ENCODE measurements around the gene LOXHD1. TPM values are rescaled to one million over a fixed set of nuclear protein-coding genes. Genes with fewer than 3 reads are reported as not detected.

LOXHD1 gene
- total RNA-seq, 1 donor from 2014 or later = not detected

DNA sequence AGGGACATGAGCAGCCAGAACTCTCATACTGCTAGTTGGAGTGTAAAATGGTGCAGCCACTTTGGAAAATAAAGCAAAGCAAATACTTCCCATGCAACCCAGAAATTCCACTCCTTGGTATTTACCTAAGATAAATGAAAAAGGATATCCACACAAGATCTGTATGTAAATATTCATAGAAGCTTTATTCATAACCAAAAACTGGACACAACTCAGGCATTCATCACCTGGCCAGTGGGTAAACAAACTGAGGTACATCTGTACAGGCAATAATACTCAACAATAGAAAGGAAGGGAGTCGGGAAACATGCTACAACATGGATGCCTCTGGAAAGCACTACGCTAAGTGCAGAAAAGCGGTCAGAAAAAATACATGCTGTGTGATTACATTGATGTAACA, 2.5 kb upstream of the LOXHD1 start:
- DNase-seq (ENCODE audit: low read depth) = no peak

DNA sequence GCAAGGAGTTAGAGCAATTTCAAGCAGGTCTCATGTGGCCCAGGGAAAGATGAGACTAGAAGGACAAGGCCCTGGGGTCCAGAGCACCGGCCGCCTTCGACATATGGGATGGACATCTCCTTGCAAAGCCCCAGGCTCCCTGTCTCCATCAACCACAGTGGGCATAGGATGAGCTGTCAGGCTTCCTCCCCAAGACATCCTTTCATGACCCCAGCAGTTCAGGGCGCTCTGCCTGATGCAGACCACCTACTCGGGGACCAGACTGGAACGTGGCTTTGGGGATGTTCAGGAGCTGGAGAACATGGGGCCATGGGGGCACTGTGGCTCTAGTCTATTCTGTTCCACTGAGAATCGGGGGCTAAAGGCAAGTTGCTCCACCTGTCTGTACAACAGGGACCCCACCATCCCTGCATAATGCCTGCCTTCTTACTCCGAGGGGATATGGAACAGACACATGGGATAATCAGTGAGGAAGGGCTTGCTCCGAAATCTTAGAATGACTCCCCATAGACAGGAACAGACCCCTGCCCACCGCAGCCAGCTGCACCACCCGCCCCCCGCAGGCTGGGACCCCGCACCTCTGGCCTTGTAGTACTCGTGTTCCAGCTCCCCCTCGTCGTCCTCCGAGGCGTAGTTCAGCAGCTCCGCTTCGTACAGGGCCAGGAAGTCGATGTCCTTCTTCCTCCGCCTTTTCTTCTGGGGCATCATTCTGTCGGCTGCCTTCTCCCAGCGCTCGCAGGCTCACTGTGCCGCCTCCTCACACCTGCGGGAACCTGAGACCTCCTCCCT, 500 bp downstream of the LOXHD1 start:
- DNase-seq (ENCODE audit: low read depth) = no peak
- H3K4me3 ChIP-seq (ENCODE audit: low read depth, low read length) = no peak overlapping the region
- TF ChIP-seq, protein P1, sequence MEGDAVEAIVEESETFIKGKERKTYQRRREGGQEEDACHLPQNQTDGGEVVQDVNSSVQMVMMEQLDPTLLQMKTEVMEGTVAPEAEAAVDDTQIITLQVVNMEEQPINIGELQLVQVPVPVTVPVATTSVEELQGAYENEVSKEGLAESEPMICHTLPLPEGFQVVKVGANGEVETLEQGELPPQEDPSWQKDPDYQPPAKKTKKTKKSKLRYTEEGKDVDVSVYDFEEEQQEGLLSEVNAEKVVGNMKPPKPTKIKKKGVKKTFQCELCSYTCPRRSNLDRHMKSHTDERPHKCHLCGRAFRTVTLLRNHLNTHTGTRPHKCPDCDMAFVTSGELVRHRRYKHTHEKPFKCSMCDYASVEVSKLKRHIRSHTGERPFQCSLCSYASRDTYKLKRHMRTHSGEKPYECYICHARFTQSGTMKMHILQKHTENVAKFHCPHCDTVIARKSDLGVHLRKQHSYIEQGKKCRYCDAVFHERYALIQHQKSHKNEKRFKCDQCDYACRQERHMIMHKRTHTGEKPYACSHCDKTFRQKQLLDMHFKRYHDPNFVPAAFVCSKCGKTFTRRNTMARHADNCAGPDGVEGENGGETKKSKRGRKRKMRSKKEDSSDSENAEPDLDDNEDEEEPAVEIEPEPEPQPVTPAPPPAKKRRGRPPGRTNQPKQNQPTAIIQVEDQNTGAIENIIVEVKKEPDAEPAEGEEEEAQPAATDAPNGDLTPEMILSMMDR (conservative IDR thresholded peaks at IDR 0.05; ENCODE audit: low read depth, low read length) = no peak

More for the DNA sequence above, 2.5 kb upstream of the LOXHD1 start:
- TF ChIP-seq, protein P1 (conservative IDR thresholded peaks at IDR 0.05; ENCODE audit: low read depth, low read length) = no peak
- H3K4me3 ChIP-seq (ENCODE audit: low read depth, low read length) = no peak overlapping the region

DNA sequence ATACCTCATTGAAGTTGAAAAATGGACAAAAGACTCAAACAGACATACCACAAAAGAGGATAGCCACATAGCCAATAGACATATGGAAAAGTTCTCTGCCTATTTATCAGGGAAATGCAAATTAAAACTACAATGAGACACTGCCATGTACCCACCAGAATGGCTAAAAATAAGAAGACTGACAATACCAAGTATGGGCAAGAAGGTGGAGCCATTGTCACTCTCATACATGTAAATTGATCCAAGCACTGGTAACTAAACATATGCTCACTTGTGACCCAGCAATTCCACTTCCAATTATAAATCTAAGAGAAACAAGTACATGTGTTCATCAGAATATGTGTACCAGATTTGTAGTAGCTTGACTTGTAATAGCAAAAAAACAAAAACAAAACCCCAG, 4.6 kb downstream of the LOXHD1 start:
- no peak overlapping the region for H3K4me3 ChIP-seq (ENCODE audit: low read depth, low read length)
- no peak for DNase-seq (ENCODE audit: low read depth)
- TF ChIP-seq, protein P1 (conservative IDR thresholded peaks at IDR 0.05; ENCODE audit: low read depth, low read length) = no peak

DNA sequence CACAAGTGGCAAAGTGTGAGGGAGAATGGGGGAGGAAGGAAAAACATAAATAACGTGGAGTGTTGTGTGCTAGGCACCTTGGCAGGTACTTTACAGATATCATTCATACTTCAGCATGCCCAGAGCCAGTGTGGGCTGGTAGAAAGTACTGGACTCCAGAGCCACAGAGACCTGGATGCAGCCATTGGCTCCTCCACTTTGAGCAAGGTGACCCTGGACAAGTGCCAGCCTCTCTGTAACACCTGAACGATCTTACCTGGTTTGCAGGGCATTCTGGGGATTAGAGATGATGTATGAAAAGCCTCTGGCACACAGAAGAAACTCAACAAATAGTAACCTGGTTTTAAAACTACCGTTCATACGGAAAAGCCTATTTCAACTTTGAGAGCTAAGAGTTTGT, 6.3 kb downstream of the LOXHD1 start:
- DNase-seq (ENCODE audit: low read depth) = no peak
- TF ChIP-seq, protein P1 (conservative IDR thresholded peaks at IDR 0.05; ENCODE audit: low read depth, low read length) = no peak
- H3K4me3 ChIP-seq (ENCODE audit: low read depth, low read length) = no peak overlapping the region

DNA sequence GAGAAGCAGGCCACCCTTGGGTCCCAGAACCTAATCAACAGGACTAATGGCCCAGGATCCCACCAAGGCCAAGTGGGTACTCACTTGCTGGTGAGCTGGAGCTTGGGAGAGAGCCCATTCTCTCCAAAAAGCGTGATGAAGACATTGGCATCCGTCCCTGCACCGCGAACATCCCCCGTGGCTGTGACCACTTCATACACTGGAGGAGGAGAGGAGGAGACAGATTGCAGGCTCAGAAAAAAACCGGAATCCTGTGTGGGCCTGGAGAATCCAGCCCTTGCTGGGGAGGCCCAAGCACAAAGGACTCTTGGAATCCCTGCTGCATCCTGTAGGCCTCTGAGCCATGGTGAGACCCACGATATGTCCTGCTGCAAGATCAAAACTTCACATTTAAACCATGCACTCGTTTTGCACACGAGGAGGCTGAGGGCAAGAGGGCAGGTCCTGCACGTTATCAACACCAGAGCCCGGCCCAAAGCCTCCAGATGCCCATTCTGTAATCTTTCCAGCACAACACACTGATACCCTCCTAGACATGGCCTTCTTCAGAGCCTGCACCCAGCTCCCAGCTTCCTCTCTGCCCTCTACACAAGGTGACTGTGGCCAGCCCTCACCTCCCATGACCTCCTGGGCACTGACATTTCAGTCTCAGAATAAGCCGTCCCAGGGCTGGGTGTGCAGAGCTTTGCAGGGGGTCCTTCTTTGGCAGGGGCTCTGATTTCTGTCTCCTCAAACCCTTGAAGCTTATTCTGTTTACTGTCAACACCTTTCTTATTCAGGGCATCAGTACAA, 7.8 kb downstream of the LOXHD1 start:
- TF ChIP-seq, protein P1 (conservative IDR thresholded peaks at IDR 0.05; ENCODE audit: low read depth, low read length) = no peak
- H3K4me3 ChIP-seq (ENCODE audit: low read depth, low read length) = no peak overlapping the region
- DNase-seq (ENCODE audit: low read depth) = no peak

DNA sequence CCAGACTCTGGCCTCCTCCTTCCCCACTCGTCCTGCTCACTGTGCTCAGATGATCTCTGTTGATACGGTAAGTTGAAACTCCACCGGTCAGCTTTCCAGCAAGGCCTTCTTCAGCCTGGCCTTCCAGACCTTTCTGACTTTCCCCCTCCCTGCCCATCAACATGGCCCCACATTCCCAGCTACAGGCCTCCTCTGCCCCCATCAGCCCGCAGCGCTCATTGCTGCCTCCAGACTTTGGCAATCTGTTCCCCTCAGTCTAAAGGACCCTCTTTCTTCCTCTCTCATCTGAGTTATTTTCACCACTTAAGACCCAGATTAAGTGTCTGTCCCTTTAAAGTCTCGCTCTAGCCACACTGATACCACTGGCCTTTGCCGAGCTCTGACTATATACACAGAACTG, 10.6 kb downstream of the LOXHD1 start:
- no peak overlapping the region for H3K4me3 ChIP-seq (ENCODE audit: low read depth, low read length)
- DNase-seq (ENCODE audit: low read depth) = no peak
- TF ChIP-seq, protein P1 (conservative IDR thresholded peaks at IDR 0.05; ENCODE audit: low read depth, low read length) = no peak
